GM19328 (cell line): Measurements from ENCODE around the gene ATF7IP2.
A peak's percentile ranks its signal among the peaks of the same experiment; 100 is the strongest.

Source experiments
- ATAC-seq: cut with Tn5 transposase; IDR thresholded peaks from one replicate; pipeline ENCODE4 v1.9.1; 2021; ENCODE audit warnings: mild to moderate bottlenecking, moderate library complexity; ENCODE audit not compliant: unreplicated experiment

ATF7IP2 gene

DNA sequence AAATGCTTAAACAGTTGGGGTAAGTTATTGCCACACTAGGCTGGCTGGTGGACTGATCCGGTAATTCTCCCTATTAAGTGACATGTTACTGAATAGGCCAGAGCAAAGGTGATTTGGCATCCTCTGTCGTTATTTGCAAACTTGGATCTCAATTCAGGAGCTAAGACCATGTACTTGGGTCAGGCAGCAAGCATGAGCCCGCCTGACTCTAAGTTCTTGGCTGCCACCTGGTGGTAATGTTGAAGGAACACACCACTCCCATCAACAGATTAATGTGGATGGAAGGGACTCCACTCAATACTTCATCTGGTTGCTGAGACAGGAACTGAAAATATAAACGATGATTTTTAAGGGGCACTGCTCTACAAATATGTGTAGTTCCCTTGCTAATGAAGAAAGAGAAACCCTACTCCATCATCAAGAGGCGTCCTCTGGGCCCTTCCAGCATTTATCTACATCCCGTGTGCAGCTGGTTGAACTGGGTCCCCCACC is 123.7 kb downstream of the ATF7IP2 start:
- ATAC-seq, result peak; percentile 58

DNA sequence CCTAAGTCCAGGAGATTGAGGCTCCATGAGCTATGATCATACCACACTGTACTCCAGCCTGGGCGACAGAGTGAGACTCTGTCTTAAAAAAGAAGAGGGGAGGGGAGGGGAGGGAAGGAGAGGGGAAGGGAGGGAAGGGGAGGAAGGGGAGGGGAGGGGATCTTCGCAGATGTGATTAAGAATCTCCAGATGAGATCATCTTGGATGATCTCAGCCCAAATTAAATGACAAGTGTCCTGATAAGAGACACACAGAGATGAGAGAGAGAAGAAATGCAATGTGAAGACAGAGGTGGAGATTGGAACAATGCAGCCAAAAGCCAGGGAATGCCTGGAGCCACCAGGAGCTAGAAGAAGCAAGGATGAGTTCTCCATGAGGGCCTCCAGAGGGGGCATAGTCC is 124.4 kb downstream of the ATF7IP2 start:
- ATAC-seq, result no peak

GRCh38 chr16:10511829-10512228 is 126.0 kb downstream of the ATF7IP2 start:
- no peak for ATAC-seq

- ATAC-seq, result no peak
These were observed 128.7 kb downstream of the ATF7IP2 start for GRCh38 chr16:10514369-10515055.

GRCh38 chr16:10517868-10518267 is 132.0 kb downstream of the ATF7IP2 start:
- no peak for ATAC-seq

- ATAC-seq, result no peak
These were observed 132.7 kb downstream of the ATF7IP2 start for GRCh38 chr16:10518479-10519041.

DNA sequence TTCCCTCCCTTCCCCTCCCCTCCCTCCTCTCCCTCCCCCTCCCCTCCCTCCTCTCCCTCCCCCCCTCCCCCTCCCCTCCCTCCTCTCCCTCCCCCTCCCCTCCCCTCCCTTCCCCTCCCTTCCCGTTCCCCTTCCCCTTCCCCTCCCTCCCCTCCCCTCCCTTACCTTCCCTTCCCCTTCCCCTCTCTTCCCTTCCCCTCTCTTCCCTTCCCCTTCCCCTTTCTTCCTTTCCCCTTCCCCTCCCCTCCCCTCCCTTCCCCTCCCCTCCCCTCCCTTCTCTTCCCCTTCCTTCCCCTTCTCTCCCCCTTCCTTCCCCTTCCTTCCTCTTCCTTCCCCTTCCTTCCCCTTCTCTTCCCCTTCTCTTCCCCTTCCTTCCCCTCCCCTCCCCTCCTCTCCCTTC is 133.4 kb downstream of the ATF7IP2 start:
- no peak for ATAC-seq

GRCh38 chr16:10519929-10520868 is 134.3 kb downstream of the ATF7IP2 start:
- no peak for ATAC-seq

GRCh38 chr16:10520869-10521578 is 135.2 kb downstream of the ATF7IP2 start:
- ATAC-seq, result no peak

GRCh38 chr16:10521681-10522274 is 135.9 kb downstream of the ATF7IP2 start:
- ATAC-seq, result no peak

DNA sequence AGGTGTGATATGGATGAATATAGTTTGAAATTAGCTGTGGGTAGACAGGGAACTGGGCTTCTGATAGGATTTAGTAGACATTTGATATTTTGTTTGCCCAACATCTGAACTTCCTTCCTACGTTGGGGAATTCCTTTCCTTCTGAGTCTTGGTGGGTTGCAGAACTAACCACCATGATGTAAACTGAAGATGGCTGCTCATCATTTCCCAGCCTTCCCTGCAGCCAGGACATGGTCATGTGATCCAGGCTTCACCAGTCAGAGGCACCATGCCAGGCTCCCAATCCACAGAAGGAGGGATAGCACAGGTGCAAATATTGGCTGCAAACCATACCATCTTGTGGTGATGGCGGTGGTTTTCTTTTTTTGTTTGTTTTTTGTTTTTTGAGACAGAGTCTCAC is 137.1 kb downstream of the ATF7IP2 start:
- no peak for ATAC-seq

DNA sequence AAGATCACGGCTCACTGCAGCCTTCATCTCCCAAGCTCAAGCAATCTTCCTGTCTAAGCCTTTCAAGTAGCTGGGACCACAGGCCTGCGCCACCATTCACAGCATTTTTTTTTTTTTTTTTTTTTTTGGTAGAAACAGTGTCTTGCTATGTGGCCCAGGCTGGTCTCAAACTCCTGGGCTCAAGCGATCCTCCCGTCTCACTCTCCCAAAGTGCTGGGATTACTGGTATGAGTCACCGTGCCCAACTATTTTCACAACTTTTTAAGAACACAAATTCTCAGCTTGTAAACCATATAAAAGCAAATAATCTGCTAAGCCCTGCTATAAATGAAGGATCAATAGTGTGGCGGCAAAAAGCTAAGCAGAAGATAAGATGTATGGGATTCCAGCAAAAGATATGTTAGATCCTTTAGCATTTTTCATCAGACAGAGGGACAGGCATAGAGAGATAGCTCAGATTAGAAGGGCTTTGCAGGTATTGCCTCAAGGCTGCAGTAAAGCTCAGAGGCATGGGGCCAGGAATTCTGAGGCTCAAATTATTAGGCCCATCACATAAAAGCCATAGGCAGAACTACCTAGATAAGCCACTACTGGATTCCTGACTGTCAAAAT is 139.5 kb downstream of the ATF7IP2 start:
- ATAC-seq, result no peak

GRCh38 chr16:10526962-10527361 is 141.1 kb downstream of the ATF7IP2 start:
- no peak for ATAC-seq

DNA sequence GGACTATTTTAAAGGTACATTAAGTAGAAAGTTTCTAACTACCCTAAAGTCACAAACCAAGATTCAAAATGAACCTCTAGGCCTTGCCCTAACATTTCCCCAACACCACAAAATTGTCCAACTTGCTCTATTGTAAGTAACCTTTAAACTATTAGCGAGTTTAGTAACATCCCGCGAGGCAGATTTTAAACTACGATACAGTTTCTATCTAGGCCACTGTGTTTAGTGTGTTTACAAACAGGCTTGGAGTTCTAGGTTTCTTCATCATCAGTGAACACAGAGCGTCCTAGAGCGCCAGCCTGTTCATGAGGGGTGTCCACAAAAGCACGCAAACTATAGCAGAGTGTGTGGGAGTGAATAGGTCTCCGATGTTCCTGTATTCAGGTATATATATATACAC is 142.8 kb downstream of the ATF7IP2 start:
- ATAC-seq, result no peak

- ATAC-seq, result no peak
These were observed 144.2 kb downstream of the ATF7IP2 start for GRCh38 chr16:10529895-10530669.

DNA sequence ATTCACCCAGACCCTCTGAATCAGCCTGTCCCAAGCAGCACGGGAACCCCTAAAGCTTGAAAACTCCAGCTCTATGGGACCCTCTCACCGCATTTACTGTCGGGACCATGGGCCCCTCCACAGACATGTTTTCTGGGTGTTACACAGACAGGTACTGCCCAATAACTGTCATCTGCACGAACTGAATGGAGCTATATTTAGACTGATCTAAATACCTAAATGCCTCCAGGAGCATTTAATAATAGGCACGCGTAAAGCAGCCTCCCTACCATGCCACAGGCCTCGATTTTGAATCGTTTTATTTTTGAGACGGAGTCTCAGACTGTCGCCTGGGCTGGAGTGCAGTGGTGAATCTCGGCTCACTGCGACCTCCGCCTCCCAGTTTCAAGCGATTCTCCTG is 144.8 kb downstream of the ATF7IP2 start:
- ATAC-seq, result no peak

GRCh38 chr16:10531582-10531981 is 145.7 kb downstream of the ATF7IP2 start:
- ATAC-seq, result no peak
